ENCODE measurements around the gene FAT2. TPM values are rescaled to one million over a fixed set of nuclear protein-coding genes. Genes with fewer than 3 reads are reported as not detected.
"Not testable (repeated sequence)": the region's sequence is repeated elsewhere in the genome, so short reads cannot be mapped to it uniquely, and the experiment has no call there.

Gene FAT2
- total RNA-seq, 1 experiment from 2014 or later, result under 0.01 TPM

DNA sequence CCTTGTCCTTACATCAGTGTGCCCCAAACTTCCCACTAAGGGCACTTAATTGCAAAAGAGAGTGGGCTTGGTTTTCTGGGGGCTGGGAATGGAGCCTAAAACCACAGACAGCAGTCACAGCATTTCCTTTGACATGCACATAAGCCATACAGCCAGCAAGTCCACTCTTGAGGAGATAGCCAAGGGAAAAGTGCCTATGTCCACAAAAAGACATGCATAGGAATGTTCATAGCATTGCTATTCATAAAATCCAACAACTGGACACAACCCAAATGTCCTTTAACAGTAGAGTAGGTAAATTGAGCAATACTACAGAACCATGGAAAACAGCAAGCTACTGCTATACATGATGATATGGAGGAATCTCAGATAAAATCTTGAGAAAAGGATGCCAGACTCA is 11.7 kb upstream of the FAT2 start:
- Histone ChIP-seq H3K27ac (no peak overlapping the region), H3K9me3 (replicated peaks) (no peaks in the 10 kb centered on the region), H3K4me1 (replicated peaks) (no peaks in the 10 kb centered on the region), H3K36me3 (no peaks in the 10 kb centered on the region), H3K27me3 (replicated peaks) (peaks cover 10% of the 10 kb centered on the region), H3K4me3 (no peak overlapping the region)
- DNase-seq (ENCODE audit: low read depth in 1 of 2, low spot score in 2 of 2), result no peak

DNA sequence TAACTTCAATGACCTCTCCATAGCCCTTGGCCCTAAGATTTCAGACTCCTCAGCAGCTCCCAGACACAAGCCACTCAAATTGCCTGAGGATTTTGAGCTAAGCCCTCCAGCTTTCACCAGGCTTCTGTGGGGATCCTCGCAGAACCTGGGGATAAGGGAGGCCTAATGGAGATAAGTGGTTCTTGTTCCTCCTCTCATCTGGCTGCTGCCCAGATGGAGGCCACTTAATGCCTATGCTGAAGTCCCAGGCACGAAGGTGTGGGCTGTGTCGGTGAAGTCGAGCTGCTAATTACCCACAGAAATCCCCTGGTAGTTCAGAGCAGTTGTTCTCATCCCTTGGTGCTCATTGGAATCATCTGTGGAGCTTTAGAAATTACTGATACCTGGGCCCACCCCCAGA is 10.3 kb upstream of the FAT2 start:
- peaks cover 9% of the 10 kb centered on the region for H3K27me3 ChIP-seq (replicated peaks)
- H3K4me1 ChIP-seq (replicated peaks), result no peaks in the 10 kb centered on the region
- no peaks in the 10 kb centered on the region for H3K9me3 ChIP-seq (replicated peaks)
- H3K4me3 ChIP-seq, result no peak overlapping the region
- no peak for DNase-seq (ENCODE audit: low read depth in 1 of 2, low spot score in 2 of 2)
- no peak overlapping the region for H3K27ac ChIP-seq
- no peaks in the 10 kb centered on the region for H3K36me3 ChIP-seq

DNA sequence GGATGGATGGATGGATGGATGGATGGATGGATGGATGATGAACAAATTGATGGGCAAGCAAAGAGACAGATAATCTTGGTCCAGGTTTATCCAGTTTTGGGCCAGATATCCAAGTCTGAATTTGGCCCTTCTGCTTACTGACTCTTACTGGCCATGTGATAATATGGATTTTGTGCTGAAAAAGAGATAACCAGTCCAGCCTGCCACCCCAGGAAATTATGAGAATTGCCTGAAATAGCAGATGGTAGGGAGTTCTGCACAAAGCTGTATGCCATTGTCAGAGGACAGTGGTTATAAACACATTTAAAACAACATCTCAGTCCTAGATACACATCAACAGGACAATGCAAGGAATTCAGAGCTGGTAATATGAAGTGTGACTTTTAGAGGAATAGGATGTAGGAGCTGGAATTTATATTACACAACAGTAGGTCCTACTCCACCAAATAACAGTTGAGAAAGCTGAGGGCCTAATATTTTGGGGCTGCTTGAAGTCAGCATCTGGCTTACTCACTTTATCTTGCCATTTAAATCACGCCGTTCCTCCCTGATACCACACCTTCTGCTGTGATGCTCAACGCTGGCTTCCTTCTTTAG is 9.0 kb upstream of the FAT2 start:
- DNase-seq (ENCODE audit: low read depth in 1 of 2, low spot score in 2 of 2), result no peak
- Histone ChIP-seq H3K27ac (no peak overlapping the region), H3K27me3 (replicated peaks) (peaks cover 3% of the 10 kb centered on the region), H3K9me3 (replicated peaks) (no peaks in the 10 kb centered on the region), H3K4me3 (no peak overlapping the region), H3K4me1 (replicated peaks) (no peaks in the 10 kb centered on the region), H3K36me3 (no peaks in the 10 kb centered on the region)

DNA sequence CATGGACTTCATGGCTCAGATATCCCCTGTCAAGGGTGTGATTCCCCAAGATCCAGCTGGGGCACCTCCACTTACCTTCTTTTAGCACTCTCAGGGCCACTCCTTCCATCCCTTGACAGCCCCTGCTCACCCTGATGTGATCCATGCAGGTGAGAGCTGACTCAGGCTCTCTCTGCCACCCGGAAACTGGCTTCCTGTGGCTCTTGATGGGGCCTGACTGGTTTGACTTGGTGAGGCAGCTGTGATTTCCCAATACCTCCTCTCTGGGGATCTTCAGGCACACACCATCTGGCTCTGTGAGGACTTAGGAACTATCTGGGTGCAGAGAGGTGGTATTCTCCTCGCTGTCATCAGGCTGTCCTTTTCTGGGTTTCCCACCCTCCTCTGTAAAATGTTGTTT is 7.9 kb upstream of the FAT2 start:
- Histone ChIP-seq H3K4me1 (replicated peaks) (no peaks in the 10 kb centered on the region), H3K4me3 (no peak overlapping the region), H3K27me3 (replicated peaks) (no peaks in the 10 kb centered on the region; the same call in 1 of the 2 replicates), H3K36me3 (no peaks in the 10 kb centered on the region), H3K9me3 (replicated peaks) (no peaks in the 10 kb centered on the region), H3K27ac (no peak overlapping the region)
- no peak for DNase-seq (ENCODE audit: low read depth in 1 of 2, low spot score in 2 of 2)

DNA sequence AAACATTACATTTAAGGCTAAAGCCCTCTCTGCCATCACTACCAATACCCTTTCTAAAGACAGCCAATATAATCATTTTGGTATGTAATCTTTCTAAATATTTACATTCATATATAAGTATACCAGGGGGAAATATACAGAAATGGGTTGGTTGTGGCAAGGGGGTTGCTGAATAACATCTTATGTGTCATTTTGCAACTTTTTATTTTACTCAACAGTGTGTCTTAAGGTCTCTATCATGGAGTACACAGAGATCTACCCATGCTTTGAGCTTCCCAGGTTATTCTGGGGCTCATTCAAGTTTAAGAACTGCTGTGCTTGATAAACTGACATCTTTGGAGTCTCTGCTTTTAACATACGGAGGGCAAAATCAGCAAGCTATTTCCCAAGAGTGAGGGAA is 7.4 kb upstream of the FAT2 start:
- Histone ChIP-seq H3K4me3 (no peak overlapping the region), H3K36me3 (no peaks in the 10 kb centered on the region), H3K27ac (no peak overlapping the region), H3K9me3 (replicated peaks) (no peaks in the 10 kb centered on the region), H3K4me1 (replicated peaks) (no peaks in the 10 kb centered on the region), H3K27me3 (replicated peaks) (no peaks in the 10 kb centered on the region; the same call in 1 of the 2 replicates)
- DNase-seq (ENCODE audit: low read depth in 1 of 2, low spot score in 2 of 2), result no peak

DNA sequence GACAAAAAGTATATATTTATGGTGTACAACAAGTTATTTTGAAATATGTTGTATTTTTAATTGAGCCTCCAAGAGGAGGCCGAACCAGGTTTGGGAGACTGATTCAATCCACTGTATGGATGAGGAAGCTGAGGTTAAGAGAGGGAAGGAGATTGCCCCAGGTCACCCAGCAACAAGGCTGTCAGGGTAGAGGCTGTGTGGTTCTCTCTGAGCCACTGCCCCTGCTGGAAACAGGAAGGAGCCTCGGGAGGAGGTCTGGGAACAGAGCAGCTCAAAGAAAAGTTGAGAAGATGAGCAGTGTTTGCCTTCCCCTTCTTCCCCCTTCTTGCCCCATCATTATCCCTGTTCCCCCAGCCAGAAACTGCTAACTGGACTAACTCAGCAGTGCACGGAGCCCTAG is 6.6 kb upstream of the FAT2 start:
- Histone ChIP-seq H3K9me3 (replicated peaks) (no peaks in the 10 kb centered on the region), H3K27me3 (replicated peaks) (no peaks in the 10 kb centered on the region; the same call in 1 of the 2 replicates), H3K4me3 (no peak overlapping the region), H3K27ac (no peak overlapping the region), H3K4me1 (replicated peaks) (no peaks in the 10 kb centered on the region), H3K36me3 (no peaks in the 10 kb centered on the region)
- DNase-seq (ENCODE audit: low read depth in 1 of 2, low spot score in 2 of 2), result no peak

DNA sequence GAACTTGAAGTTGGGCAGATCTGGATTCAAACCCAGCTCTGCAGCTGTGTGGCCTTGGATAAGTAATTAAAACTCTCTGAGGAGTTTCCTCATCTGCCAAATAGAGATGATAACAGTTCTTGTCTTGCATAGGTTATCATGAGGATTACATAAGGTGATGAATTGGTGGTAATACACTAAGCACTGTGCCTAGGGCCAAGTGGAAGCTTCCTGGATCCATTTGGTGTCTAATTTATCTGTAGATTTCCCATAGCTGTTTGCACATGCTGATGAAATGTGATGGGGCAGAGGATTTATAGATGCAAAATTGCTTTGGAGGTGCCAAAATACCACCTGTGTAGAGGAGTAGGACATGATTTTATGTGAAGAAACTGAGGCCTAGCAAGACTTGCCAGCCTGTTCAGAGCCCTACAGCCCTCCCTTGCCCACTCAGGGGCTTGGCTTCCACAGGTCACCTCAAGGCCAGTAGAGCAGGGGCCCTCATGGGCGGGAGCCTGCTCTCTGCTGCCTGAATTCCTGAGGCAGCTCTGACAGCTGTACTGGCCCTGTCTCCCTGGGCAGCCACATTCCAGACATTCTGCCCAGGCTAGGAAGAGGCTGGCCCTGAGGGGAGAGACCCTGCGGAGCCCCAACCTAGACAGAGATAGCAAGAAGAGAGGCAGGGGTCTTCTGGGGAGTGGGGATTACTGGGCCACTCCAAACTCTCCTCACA is 5.9 kb upstream of the FAT2 start:
- no peak overlapping the region for H3K4me3 ChIP-seq
- no peaks in the 10 kb centered on the region for H3K36me3 ChIP-seq
- H3K27ac ChIP-seq, result no peak overlapping the region

DNA sequence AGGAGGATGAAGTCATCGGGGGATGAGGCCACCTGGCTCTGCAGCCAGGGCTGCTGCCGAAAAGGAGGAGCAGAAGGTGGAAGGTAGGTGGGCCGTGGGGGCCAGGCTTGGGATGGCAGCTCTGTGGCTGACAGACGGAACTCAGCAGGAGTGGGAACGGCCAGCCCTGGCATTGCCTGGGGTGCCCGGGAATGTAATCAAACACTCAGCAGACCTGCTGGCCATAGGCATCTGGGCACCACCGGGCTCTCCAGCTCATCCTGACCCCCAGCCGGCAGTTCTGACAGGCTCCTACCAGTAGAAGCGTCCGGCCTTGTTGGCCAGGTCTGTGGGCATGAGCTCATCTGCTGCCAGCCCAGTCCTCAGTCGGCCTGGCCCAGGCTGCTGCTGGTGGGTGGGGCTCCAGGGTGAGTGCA is 4.3 kb upstream of the FAT2 start:
- Histone ChIP-seq H3K4me3 (no peak overlapping the region), H3K27ac (no peak overlapping the region), H3K36me3 (no peaks in the 10 kb centered on the region), H3K27me3 (replicated peaks) (no peaks in the 10 kb centered on the region; the same call in 1 of the 2 replicates), H3K4me1 (replicated peaks) (no peaks in the 10 kb centered on the region), H3K9me3 (replicated peaks) (no peaks in the 10 kb centered on the region)
- DNase-seq (ENCODE audit: low read depth in 1 of 2, low spot score in 2 of 2), result no peak

More for the DNA sequence above, 5.9 kb upstream of the FAT2 start:
- Histone ChIP-seq H3K27me3 (replicated peaks) (no peaks in the 10 kb centered on the region; the same call in 1 of the 2 replicates), H3K9me3 (replicated peaks) (no peaks in the 10 kb centered on the region), H3K4me1 (replicated peaks) (no peaks in the 10 kb centered on the region)
- no peak for DNase-seq (ENCODE audit: low read depth in 1 of 2, low spot score in 2 of 2)

DNA sequence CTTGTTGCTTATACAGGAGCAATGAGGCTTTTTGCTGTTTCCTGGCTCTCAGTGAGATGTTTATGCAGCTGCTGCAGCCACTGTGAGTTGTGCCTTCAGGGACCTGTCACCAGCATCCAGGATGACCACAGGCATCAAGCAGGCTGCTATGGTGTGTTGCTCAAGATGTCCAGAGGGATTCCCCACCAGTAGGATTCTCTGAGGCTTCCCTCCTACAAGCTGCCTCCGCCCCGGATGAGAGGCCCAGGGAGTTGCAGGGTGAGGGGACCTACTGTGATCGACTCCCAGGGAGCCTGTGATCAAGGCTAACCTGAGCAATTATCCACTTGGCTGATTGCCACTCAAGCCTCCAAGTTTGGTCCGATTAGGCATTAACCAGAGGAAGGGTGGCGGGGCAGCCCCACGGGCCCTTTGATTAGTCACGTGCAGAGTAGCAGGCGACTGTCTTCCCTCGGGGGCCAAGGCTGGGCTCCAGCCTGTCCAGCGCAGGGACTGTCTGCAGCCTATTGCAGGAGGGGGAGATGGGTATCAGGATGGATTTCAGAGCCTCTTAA is 1.8 kb upstream of the FAT2 start:
- Histone ChIP-seq H3K27ac (no peak overlapping the region), H3K27me3 (replicated peaks) (no peaks in the 10 kb centered on the region), H3K4me3 (no peak overlapping the region), H3K9me3 (replicated peaks) (no peaks in the 10 kb centered on the region), H3K4me1 (replicated peaks) (no peaks in the 10 kb centered on the region), H3K36me3 (no peaks in the 10 kb centered on the region)
- no peak for DNase-seq (ENCODE audit: low read depth in 1 of 2, low spot score in 2 of 2)

DNA sequence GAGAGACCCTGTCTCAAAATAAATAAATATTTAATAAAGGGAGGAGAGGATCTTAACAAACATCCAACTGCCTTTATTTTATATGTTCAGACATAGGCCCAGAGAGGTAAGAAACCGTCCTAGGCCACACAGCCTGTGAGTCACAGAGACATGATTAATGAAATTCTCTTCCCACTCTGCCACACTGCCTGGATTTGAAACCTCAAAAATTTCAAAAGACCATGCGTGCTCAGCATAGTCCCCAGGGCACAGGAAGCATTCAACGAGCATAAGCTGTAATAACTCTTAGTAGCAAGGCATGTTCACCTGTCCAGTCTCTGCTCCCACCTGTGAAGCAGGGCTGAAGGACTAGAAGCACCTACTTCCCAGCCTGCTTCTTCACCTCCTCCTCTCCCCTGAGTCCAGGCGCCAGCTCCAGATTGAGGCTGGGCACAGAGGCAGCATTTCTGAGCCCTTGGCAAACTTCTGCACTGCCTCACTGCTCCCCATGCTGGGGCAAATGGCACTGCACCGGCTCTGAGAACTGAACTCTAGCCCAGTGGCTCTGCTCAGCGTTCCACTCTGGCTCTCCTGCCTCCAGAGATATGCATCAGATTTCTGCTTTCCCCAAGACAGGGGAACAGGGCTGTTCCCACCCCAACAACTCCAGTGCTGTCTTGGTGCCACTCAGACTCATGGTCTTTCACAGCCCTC is 1.1 kb downstream of the FAT2 start:
- Histone ChIP-seq H3K9me3 (replicated peaks) (no peaks in the 10 kb centered on the region), H3K27ac (no peak overlapping the region), H3K4me1 (replicated peaks) (no peaks in the 10 kb centered on the region), H3K4me3 (no peak overlapping the region), H3K27me3 (replicated peaks) (peaks cover 3% of the 10 kb centered on the region; the same call in 1 of the 2 replicates), H3K36me3 (no peaks in the 10 kb centered on the region)
- DNase-seq (ENCODE audit: low read depth in 1 of 2, low spot score in 2 of 2), result no peak

DNA sequence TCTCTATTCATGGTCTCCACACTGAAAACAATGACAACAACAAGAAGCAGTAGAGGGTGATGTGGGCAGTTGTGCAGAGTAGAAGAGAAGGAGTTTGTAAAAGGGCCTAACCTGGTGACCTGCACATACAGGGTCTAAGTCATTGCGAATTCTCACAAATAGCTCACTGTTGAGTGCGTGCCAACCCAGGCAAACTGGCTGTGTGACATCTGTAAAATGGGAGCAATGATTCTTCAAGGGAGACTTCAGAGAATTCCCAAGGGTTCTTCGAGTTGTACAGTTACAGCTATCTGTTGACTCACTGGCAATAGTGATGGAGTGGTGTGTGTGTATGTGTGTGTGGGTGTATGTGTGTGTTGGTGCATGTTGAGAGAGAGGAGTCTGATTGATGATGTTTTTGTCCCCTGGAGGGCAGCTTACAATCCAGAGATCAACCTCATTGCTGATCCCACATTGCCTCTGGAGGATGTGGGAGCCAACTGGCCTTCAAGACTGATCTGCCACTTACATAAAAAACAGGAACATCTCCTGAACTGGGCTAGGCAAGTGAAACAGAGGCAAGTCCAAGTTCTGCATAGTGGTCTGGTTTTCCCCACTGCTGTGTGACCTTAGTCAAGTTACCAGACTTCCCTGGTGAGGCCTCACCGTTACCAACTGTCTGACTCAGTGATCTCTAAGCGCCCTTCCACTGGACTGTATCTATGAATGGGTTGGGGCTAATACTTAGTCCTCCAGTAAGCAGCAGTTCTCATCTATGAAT is 3.2 kb downstream of the FAT2 start:
- peaks cover 3% of the 10 kb centered on the region; the same call in 1 of the 2 replicates for H3K27me3 ChIP-seq (replicated peaks)
- no peaks in the 10 kb centered on the region for H3K4me1 ChIP-seq (replicated peaks)
- no peak for DNase-seq (ENCODE audit: low read depth in 1 of 2, low spot score in 2 of 2)
- no peak overlapping the region for H3K27ac ChIP-seq
- no peaks in the 10 kb centered on the region for H3K36me3 ChIP-seq
- no peaks in the 10 kb centered on the region for H3K9me3 ChIP-seq (replicated peaks)
- H3K4me3 ChIP-seq, result no peak overlapping the region

DNA sequence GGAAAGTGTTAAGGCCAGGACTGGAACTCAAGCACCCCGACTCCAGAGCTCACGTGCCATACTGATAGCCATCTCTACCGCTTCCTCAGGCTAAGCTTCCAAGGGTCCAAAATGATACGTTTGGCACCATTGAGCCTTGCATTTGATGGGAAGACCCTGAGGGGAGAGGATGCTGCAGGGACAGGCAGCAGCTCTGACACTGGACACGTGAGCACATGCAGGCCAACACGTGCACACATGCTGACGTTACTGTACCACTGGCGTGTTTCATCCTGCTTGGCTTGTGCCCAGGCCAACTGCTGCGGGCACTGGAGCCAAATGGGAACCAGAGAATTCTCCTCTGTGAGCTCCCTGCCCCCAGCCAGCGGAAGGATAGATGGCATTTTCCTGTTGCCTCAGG is 5.2 kb downstream of the FAT2 start:
- no peak overlapping the region for H3K27ac ChIP-seq
- H3K4me3 ChIP-seq, result no peak overlapping the region
- no peaks in the 10 kb centered on the region for H3K9me3 ChIP-seq (replicated peaks)
- no peaks in the 10 kb centered on the region for H3K36me3 ChIP-seq
- H3K4me1 ChIP-seq (replicated peaks), result no peaks in the 10 kb centered on the region
- H3K27me3 ChIP-seq (replicated peaks), result peaks cover 7% of the 10 kb centered on the region
- DNase-seq (ENCODE audit: low read depth in 1 of 2, low spot score in 2 of 2), result no peak

DNA sequence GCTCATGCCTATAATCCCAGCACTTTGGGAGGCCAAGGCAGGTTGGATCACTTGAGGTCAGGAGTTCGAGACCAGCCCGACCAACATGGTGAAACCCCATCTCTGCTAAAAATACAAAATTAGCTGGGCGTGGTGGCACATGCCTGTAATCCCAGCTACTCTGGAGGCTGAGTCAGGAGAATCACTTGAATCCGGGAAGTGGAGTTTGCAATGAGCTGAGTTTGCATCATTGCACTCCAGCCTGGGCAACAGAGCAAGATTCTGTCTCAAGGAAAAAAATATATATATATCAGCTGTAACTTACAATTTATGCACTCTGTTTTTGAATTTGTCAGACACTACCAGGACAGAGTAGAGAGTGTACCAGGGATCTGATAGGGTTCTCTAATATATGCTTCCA is 5.8 kb downstream of the FAT2 start:
- not testable (repeated sequence) for DNase-seq (ENCODE audit: low read depth in 1 of 2, low spot score in 2 of 2); H3K27ac ChIP-seq; H3K4me1 ChIP-seq (replicated peaks); H3K9me3 ChIP-seq (replicated peaks); H3K27me3 ChIP-seq (replicated peaks); H3K36me3 ChIP-seq; H3K4me3 ChIP-seq

Data from SJSA1 (cell line).